ENCODE measurements around the gene ZFPL1.

DNA sequence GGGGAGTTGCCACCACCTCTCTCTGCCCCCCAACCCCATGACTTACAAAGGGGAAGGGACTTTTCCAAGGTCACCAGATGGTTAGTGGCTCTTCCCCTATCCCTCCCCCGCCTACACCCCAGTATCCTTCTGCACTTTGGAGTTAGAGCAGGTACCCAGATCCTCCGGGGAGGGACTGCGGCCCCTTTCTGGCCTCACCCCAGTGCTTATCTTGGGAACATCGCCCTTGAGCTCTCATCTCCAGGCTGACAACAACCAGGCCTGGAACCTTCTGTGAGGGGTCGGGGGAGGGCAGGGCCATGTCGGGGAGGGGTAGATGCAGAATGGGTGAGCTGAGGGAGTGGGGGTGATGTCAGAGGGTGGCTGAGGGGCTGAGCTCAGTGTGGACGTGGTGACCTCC lies 18.2 kb upstream of the ZFPL1 start:
- no peak for TF ChIP-seq POLR2A (IDR thresholded peaks at IDR 0.05)
- TF ChIP-seq, protein P1, sequence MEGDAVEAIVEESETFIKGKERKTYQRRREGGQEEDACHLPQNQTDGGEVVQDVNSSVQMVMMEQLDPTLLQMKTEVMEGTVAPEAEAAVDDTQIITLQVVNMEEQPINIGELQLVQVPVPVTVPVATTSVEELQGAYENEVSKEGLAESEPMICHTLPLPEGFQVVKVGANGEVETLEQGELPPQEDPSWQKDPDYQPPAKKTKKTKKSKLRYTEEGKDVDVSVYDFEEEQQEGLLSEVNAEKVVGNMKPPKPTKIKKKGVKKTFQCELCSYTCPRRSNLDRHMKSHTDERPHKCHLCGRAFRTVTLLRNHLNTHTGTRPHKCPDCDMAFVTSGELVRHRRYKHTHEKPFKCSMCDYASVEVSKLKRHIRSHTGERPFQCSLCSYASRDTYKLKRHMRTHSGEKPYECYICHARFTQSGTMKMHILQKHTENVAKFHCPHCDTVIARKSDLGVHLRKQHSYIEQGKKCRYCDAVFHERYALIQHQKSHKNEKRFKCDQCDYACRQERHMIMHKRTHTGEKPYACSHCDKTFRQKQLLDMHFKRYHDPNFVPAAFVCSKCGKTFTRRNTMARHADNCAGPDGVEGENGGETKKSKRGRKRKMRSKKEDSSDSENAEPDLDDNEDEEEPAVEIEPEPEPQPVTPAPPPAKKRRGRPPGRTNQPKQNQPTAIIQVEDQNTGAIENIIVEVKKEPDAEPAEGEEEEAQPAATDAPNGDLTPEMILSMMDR (IDR thresholded peaks at IDR 0.05): no peak
